MM.1S (cell line): ENCODE measurements around the gene PDXK.

Source experiments
- DNase-seq: peaks from one replicate; pipeline ENCODE4 v3.0.0-alpha.2; 2015
- H2AFZ ChIP-seq: fragments of 300-600 bp; sonication (generic); 2 replicates; pipeline ENCODE4 v1.6.0; 2016; ENCODE audit warnings: antibody characterized with exemption, low read length
- H3F3A ChIP-seq: fragments of 300-600 bp; sonication (generic); 2 replicates; pipeline ENCODE4 v1.6.1; 2016; ENCODE audit warnings: mild to moderate bottlenecking, antibody characterized with exemption, low read length, moderate library complexity, mixed read lengths; ENCODE audit not compliant: insufficient read depth
- H3K27ac ChIP-seq: fragments of 300-600 bp; sonication (generic); 2 replicates; pipeline ENCODE4 v1.5.1; 2016; ENCODE audit warnings: mild to moderate bottlenecking, low read length
- H3K27me3 ChIP-seq: fragments of 300-600 bp; sonication (generic); replicated peaks from 2 replicates; pipeline ENCODE4 v1.6.0; 2016; ENCODE audit warnings: low read length; ENCODE audit not compliant: insufficient read depth
- H3K36me3 ChIP-seq: fragments of 300-600 bp; sonication (generic); replicated peaks from 2 replicates; pipeline ENCODE4 v1.6.1; 2016; ENCODE audit warnings: mild to moderate bottlenecking, low read length, mixed read lengths; ENCODE audit not compliant: insufficient read depth
- H3K4me1 ChIP-seq: fragments of 300-600 bp; sonication (generic); 2 replicates; pipeline ENCODE4 v1.6.1; 2016; ENCODE audit warnings: low read length, mixed read lengths
- H3K4me2 ChIP-seq: fragments of 300-600 bp; sonication (generic); 2 replicates; pipeline ENCODE4 v1.6.0; 2016; ENCODE audit warnings: low read depth, low read length
- H3K4me3 ChIP-seq: fragments of 300-600 bp; sonication (generic); 2 replicates; pipeline ENCODE4 v1.5.1; 2016; ENCODE audit warnings: low read length, mixed read lengths
- H3K79me2 ChIP-seq: fragments of 300-600 bp; sonication (generic); 2 replicates; pipeline ENCODE4 v1.6.1; 2016; ENCODE audit warnings: mixed run types, low read length, mixed read lengths
- H3K9ac ChIP-seq: fragments of 300-600 bp; sonication (generic); 2 replicates; pipeline ENCODE4 v1.6.1; 2016; ENCODE audit warnings: low read length, mixed read lengths
- H3K9me2 ChIP-seq: fragments of 300-600 bp; sonication (generic); replicated peaks from 2 replicates; pipeline ENCODE4 v1.6.1; 2016; ENCODE audit warnings: mild to moderate bottlenecking, low read length, mixed read lengths; ENCODE audit not compliant: insufficient read depth
- H3K9me3 ChIP-seq: fragments of 300-600 bp; sonication (generic); replicated peaks from 2 replicates; pipeline ENCODE4 v1.6.1; 2016; ENCODE audit warnings: mild to moderate bottlenecking, low read length, mixed read lengths; ENCODE audit not compliant: insufficient read depth
- H4K20me1 ChIP-seq: fragments of 300-600 bp; sonication (generic); 2 replicates; pipeline ENCODE4 v1.6.1; 2016; ENCODE audit warnings: mild to moderate bottlenecking, low read length, moderate library complexity, mixed read lengths; ENCODE audit not compliant: insufficient read depth
- EZH2 ChIP-seq: fragments of 300-600 bp; sonication (generic); optimal IDR thresholded peaks from 2 replicates; pipeline ENCODE3; 2017; ENCODE audit warnings: low read depth, mild to moderate bottlenecking, antibody characterized with exemption, low read length, mixed read lengths
- EZH2phosphoT487 ChIP-seq: fragments of 300-600 bp; sonication (generic); IDR thresholded peaks from 2 replicates; pipeline ENCODE4 v1.6.1; 2018; ENCODE audit warnings: antibody characterized with exemption, low read length
- TF ChIP-seq, protein P1 (sequence below): fragments of 300-600 bp; sonication (generic); IDR thresholded peaks from 2 replicates; pipeline ENCODE4 v1.5.1; 2016; ENCODE audit warnings: antibody characterized with exemption, low read length, mixed read lengths

Gene PDXK

DNA sequence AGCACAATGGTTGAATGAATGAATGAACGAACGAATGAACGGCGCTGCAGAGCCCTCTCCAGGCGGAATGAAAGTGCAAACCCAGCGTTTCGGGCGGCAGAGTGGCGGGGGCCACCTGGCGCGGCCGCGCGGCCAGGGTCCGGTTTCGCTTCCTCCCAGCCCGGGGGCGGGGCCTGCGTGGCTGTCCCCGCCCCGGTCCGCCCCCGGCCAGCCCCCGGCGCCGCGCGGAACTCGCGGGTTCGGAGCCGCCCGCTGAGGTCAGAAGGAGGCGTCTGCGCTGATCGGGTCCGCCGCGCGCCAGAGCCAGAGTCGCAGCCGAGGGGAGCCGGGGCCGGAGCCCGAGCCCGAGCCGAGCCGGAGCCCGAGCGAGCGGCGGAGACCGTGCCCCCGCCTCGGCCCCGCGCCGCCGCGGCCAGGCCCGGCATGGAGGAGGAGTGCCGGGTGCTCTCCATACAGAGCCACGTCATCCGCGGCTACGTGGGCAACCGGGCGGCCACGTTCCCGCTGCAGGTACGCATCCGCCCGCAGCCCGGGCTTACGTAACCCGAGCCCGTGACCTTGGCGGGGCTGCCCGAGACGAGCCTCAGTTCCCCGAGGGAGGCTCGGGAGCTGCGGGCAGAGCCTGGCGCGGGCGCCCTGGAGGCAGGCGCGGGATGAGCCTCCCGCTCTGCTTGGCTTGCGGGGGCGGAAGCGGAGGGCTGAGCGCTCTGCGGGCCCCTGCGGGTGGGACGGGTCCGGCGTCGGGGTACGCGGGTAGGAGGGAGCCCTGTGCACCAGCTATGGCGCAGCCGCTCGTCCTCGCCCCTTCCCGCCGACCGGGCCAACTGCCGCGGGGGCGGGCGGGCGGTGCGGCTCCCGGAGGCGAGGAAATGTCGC lies at the start of gene PDXK:
TSS of gene PDXK (plus strand) at position 258 of the 876 bp plus-strand sequence. CDS start at position 424, 166 bp downstream.
- DNase-seq, result peak; percentile 97

DNA sequence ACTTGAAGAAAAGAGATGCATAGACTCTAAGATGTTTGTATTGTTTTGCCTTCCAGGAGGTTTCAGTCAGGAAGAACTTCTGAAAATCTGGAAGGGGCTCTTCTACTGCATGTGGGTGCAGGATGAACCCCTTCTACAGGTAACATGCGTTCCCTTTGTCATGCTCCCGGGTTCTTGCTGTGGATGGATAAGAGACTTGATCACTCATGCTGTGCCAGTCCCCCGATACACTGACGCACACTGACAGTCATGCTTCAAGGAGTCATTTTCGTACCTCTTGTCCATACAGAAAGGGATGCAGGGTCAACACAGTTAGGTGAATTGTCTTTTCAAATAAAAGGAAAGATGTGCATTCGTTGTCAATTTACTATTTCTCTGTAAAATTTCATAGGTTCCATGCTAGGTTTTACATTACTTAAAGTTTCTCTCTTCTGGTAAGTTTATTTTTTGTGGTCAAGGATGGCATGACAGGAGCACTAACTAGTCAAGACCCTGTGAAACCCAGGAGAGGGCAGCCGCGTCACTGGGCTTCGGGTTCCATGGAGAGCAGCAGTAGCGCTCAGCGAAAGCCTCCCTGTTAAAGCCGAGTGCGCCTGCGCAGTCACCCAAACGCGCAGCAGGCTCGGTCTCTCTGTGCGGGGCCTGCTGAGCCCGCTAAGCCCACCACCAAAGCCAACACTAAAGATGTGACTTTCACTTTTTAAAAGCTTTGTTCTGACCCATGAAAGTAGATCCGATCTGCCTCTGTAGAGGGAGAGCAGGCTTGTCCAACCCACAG lies 48.9 kb upstream of the PDXK start:
- Histone ChIP-seq H3K79me2 (peaks cover 83% of the 10 kb centered on the region), H3K27ac (no peak overlapping the region), H3K9me2 (no peaks in the 10 kb centered on the region), H2AFZ (no peak overlapping the region), H3K4me2 (no peak overlapping the region), H4K20me1 (peaks cover 5% of the 10 kb centered on the region; the same call in 1 of the 2 replicates), H3K4me3 (no peak overlapping the region), H3F3A (no peaks in the 10 kb centered on the region; the same call in 1 of the 2 replicates), H3K9me3 (no peaks in the 10 kb centered on the region), H3K36me3 (peaks cover 22% of the 10 kb centered on the region), H3K27me3 (no peaks in the 10 kb centered on the region), H3K9ac (no peak overlapping the region), H3K4me1 (no peaks in the 10 kb centered on the region)
- DNase-seq, result no peak
- TF ChIP-seq EZH2phosphoT487 (no peak), EZH2 (no peak)
- TF ChIP-seq, protein P1, sequence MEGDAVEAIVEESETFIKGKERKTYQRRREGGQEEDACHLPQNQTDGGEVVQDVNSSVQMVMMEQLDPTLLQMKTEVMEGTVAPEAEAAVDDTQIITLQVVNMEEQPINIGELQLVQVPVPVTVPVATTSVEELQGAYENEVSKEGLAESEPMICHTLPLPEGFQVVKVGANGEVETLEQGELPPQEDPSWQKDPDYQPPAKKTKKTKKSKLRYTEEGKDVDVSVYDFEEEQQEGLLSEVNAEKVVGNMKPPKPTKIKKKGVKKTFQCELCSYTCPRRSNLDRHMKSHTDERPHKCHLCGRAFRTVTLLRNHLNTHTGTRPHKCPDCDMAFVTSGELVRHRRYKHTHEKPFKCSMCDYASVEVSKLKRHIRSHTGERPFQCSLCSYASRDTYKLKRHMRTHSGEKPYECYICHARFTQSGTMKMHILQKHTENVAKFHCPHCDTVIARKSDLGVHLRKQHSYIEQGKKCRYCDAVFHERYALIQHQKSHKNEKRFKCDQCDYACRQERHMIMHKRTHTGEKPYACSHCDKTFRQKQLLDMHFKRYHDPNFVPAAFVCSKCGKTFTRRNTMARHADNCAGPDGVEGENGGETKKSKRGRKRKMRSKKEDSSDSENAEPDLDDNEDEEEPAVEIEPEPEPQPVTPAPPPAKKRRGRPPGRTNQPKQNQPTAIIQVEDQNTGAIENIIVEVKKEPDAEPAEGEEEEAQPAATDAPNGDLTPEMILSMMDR, result no peak

More for the DNA sequence above, at the start of gene PDXK:
- Histone ChIP-seq H2AFZ (peak within 1 kb of the TSS; percentile 80), H3K4me1 (peaks cover 42% of the 10 kb centered on the region), H3K9me2 (no peaks in the 10 kb centered on the region), H3F3A (peaks cover 30% of the 10 kb centered on the region), H3K9ac (peak within 1 kb of the TSS; percentile 96), H3K4me2 (peak within 1 kb of the TSS; percentile 94), H4K20me1 (peaks cover 38% of the 10 kb centered on the region), H3K79me2 (peaks cover 50% of the 10 kb centered on the region), H3K4me3 (peak within 1 kb of the TSS; percentile 94), H3K27ac (peak within 1 kb of the TSS; percentile 86), H3K9me3 (no peaks in the 10 kb centered on the region), H3K27me3 (no peaks in the 10 kb centered on the region), H3K36me3 (peaks cover 8% of the 10 kb centered on the region; the same call in 1 of the 2 replicates)
- TF ChIP-seq, protein P1, result peak; percentile 23; the same call in 1 of the 2 replicates
- no peak for TF ChIP-seq EZH2phosphoT487

DNA sequence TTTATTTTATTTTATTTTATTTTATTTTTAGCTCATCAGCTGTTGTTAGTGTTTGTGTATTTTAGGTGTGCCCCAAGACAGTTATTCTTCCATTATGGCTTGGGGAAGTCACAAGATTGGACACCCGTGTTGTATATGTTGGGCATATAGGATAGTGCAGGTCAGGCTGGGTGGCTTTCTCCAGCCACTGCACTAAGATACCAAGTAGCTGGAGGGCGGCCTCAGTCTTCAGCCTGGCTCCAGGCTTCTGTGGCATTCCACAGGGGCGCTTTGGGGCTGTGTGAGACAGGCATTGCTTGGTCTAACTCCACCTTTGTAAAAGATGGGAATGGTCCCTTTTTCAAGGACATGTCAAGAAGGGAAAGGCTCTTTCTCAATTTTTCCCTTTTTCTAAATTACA lies 43.1 kb upstream of the PDXK start:
- DNase-seq, result no peak

More for the DNA sequence above, 43.1 kb upstream of the PDXK start:
- H3K9ac ChIP-seq, result no peak overlapping the region
- no peak for TF ChIP-seq EZH2
- TF ChIP-seq, protein P1, result no peak
- TF ChIP-seq EZH2phosphoT487, result no peak
- H3K4me3 ChIP-seq, result no peak overlapping the region
- no peak overlapping the region for H2AFZ ChIP-seq
- no peak overlapping the region for H3K27ac ChIP-seq
- H3K4me1 ChIP-seq, result no peaks in the 10 kb centered on the region
- no peaks in the 10 kb centered on the region for H3F3A ChIP-seq
- H3K4me2 ChIP-seq, result no peak overlapping the region
- H4K20me1 ChIP-seq, result peaks cover 5% of the 10 kb centered on the region; the same call in 1 of the 2 replicates
- peaks cover 50% of the 10 kb centered on the region for H3K79me2 ChIP-seq
- H3K9me3 ChIP-seq, result no peaks in the 10 kb centered on the region
- no peaks in the 10 kb centered on the region for H3K27me3 ChIP-seq
- H3K9me2 ChIP-seq, result no peaks in the 10 kb centered on the region
- peaks cover 20% of the 10 kb centered on the region; the same call in 1 of the 2 replicates for H3K36me3 ChIP-seq
